GM12865 (cell line): ENCODE measurements around the gene CA12.

Experiments used
- DNase-seq: peaks from one replicate; pipeline ENCODE4 v3.0.0; 2010; ENCODE audit warnings: low read depth
- H3K4me3 ChIP-seq: 2 replicates; pipeline ENCODE4 v1.5.1; 2011; ENCODE audit warnings: mild to moderate bottlenecking, low read depth, low read length, control low read depth
- TF ChIP-seq, protein P1 (sequence below): IDR thresholded peaks from 2 replicates; pipeline ENCODE4 v1.5.1; 2011; ENCODE audit warnings: low read length, control low read depth, low read depth, inconsistent platforms; ENCODE audit not compliant: insufficient read depth; ENCODE audit errors: missing control alignments

CA12 gene

GRCh38 chr15:63331456-63331855 is 50.2 kb downstream of the CA12 start:
- no peak overlapping the region for H3K4me3 ChIP-seq
- DNase-seq: no peak
- TF ChIP-seq, protein P1, sequence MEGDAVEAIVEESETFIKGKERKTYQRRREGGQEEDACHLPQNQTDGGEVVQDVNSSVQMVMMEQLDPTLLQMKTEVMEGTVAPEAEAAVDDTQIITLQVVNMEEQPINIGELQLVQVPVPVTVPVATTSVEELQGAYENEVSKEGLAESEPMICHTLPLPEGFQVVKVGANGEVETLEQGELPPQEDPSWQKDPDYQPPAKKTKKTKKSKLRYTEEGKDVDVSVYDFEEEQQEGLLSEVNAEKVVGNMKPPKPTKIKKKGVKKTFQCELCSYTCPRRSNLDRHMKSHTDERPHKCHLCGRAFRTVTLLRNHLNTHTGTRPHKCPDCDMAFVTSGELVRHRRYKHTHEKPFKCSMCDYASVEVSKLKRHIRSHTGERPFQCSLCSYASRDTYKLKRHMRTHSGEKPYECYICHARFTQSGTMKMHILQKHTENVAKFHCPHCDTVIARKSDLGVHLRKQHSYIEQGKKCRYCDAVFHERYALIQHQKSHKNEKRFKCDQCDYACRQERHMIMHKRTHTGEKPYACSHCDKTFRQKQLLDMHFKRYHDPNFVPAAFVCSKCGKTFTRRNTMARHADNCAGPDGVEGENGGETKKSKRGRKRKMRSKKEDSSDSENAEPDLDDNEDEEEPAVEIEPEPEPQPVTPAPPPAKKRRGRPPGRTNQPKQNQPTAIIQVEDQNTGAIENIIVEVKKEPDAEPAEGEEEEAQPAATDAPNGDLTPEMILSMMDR: no peak

GRCh38 chr15:63330926-63331325 is 50.7 kb downstream of the CA12 start:
- H3K4me3 ChIP-seq: no peak overlapping the region
- TF ChIP-seq, protein P1: no peak
- DNase-seq: no peak

GRCh38 chr15:63329567-63330350 is 51.9 kb downstream of the CA12 start:
- no peak for DNase-seq
- H3K4me3 ChIP-seq: no peak overlapping the region
- TF ChIP-seq, protein P1: no peak

DNA sequence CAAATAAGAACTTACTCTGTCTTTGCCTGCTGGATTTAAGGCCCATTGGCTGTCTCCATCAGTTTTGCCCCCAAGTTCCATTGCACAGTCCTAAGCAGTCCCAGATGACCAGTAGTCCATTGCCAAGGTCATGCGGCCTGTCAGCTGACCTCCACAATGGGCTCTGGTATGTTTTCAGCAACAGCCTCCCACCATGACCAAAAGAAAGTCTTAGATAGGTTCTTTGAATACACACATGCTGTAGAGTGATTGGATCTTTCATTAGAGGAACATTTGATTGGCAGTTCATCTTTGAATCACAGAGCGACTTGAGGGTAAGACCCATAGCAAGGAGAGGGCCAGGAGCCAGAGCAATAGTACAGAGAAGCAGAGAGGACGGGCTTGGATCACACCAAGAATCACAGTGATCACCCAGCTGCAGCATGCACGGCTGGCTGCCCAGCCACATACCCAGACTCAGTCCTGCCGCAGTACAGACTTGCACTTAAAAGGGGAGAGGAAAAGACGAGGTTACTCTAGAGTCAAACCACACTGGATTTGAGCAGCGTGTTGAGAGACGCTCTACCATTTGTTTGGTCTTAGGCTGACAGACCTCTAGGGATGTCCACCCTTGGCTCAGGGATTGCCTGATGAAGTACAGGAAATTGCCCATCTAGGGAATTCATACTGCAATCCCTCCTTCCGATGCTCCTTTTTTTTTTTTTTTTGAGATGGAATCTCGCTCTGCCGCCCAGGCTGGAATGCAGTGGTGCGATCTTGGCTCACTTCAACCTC is 53.8 kb downstream of the CA12 start:
- TF ChIP-seq, protein P1: no peak
- no peak overlapping the region for H3K4me3 ChIP-seq
- DNase-seq: no peak

DNA sequence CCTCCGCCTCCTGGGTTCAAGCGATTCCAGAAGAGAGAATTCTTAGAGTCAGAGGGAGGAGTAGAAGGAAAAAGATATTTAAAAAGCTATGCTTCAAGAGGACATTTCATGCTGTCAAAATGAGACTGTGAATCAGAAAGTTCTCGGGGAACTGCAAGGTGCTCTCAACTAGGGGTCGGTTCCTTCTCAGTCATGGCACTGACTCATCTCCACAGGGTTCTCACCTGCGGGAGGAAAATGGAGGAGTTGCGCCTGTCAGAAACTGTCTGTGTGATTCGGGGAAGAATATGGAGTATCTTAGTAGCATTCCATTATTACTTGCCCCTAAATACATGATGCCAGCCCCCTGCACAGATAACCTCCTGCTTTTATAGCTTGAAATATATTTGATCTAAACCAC is 56.9 kb downstream of the CA12 start:
- no peak overlapping the region for H3K4me3 ChIP-seq
- TF ChIP-seq, protein P1: no peak
- DNase-seq: no peak

DNA sequence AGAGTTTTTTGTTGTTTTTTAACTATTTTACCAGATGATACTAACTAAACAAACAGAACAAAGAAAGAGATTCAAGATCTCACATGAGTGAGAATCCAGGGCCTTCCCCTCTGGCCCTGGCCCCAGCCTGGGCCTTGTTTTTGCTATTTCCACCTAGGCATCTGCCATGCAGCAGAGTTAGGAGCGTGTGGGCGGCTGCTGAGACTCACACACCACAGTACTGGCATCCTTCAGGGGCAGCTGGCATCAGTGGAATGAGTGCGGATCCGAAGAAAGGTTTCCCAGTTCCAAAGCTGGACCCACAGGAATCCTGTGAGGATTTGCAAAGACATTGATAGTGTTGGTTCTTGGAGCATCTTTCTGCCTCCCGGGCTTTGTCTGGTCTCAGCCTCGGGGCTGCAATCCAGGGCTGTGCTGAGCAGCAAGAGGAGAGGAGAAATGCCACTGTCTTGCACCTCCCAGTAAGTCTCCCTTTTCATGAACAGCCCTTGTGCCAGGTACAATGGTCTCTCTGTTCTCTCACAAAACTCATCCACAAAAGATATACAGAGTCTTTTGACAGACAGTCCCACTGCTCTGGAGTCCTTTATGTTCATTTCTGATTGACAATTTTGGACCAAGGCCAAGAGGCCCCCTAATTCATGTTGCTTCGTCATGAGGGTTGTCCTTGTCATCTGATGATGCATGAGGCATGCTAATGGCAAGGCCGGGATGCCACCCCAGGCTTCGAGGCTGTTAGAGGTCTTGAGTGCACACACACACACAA is 57.7 kb downstream of the CA12 start:
- no peak overlapping the region for H3K4me3 ChIP-seq
- no peak for DNase-seq
- TF ChIP-seq, protein P1: no peak
